GM19025 (cell line): ENCODE data around the gene NR6A1.

Experiments used
- ATAC-seq: cut with Tn5 transposase; IDR thresholded peaks from one replicate; pipeline ENCODE4 v1.9.1; 2021; ENCODE audit warnings: mild to moderate bottlenecking, low read depth, moderate library complexity; ENCODE audit not compliant: unreplicated experiment

NR6A1 gene

GRCh38 chr9:124511426-124511840, 259.7 kb downstream of the NR6A1 start:
- no peak for ATAC-seq

- ATAC-seq, result no peak
These were observed 260.3 kb downstream of the NR6A1 start for GRCh38 chr9:124510650-124511425.

DNA sequence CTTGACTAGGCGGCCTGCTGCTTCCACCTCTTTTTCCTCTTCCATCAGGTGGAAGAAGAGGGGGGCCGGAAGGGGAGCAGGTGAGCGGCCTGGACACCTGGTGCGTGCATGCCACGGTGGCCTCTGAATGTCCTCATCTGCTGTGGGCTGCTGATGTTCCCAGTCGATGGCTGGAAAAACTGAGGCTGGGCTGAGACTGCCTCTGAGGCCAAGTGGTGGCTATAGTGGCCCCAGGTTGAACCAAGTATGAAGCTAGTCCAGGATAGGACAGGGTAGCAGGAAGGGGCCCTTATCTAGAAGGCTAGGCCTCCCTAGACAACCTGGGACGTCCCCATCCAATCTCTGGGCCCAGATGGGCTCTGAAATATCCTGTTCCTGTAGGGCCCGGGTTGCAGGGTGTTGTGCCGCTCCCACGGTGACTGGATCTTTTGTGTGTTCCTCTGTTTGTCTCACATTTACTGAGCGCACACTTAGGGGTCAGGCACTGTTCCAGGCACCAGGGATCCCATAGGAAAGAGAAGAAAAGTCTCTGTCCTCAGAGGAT, 263.2 kb downstream of the NR6A1 start:
- ATAC-seq, result no peak

DNA sequence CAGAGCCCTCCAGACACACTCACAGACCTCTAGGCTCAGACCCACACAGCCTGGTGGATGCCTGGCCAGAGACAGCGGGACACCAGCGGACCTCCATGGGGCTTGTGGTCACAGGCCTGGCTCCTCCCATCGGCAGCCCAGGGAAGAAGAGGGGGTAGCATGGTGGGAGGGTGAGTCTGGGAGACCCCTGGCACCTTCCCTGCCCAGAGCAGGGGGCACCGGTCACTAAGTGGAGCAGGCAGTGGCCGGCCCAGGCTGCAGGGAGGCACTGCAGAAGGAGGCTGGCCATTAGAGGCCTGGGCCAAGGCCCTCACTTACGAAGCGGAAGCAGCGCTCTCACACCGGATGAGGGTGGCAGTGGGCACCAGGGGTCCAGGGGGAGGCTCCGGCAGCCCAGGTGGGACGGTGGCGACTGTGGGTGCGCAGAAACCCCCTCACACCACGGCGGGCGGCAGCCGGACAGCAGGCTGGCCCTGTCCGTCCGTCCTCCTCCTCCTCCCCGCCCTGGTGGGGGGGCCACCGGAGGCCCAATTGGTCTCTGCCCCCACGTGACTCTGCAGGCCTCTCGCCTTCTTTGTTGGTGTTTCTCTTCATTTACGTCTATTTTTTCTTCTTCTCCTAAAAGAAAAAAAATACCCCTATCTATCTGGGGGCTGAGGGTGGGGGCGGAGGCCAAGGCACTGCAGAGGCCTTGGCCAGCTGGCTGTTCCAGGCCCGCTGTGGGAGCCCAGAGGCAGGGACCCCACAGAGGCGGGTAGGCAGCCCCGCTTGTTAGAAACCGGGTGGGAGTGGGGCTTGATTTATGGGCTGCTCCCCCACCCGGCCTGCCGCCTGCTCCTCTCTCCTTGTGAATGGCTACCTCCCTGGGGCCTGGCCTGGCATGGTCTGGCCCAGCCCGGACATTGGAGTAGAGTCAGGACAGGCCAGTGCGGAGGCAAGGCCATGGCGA, 263.9 kb downstream of the NR6A1 start, which contains the start of gene NR5A1:
TSS of gene NR5A1 (minus strand) at position 469 of the 949 bp plus-strand sequence. CDS start 4,004 bp downstream, outside the sequence.
- ATAC-seq, result no peak

- no peak for ATAC-seq
These were observed 264.7 kb downstream of the NR6A1 start for GRCh38 chr9:124506433-124506832.

DNA sequence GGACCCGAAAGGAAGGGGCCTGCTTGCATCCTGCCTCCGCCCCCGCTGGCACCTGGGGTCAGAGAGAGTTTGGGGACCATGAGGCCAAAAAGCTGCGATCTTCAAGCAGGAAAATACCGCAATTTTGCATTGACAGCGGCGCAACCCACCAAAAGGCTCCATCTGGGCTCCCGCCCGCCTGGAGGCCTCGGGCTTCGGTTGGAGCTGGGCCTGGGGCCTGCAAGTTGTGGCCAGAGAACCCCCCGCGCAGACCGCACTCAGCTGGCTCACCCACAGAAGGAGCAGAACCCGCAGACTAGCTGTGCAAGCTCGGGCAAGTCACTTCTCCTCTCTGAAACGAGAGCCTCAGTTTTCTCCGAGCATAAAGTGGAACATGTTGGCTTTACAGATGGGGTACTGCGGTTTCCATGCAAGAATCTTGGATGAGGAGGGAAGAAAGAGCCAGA, 265.2 kb downstream of the NR6A1 start:
- ATAC-seq, result no peak

DNA sequence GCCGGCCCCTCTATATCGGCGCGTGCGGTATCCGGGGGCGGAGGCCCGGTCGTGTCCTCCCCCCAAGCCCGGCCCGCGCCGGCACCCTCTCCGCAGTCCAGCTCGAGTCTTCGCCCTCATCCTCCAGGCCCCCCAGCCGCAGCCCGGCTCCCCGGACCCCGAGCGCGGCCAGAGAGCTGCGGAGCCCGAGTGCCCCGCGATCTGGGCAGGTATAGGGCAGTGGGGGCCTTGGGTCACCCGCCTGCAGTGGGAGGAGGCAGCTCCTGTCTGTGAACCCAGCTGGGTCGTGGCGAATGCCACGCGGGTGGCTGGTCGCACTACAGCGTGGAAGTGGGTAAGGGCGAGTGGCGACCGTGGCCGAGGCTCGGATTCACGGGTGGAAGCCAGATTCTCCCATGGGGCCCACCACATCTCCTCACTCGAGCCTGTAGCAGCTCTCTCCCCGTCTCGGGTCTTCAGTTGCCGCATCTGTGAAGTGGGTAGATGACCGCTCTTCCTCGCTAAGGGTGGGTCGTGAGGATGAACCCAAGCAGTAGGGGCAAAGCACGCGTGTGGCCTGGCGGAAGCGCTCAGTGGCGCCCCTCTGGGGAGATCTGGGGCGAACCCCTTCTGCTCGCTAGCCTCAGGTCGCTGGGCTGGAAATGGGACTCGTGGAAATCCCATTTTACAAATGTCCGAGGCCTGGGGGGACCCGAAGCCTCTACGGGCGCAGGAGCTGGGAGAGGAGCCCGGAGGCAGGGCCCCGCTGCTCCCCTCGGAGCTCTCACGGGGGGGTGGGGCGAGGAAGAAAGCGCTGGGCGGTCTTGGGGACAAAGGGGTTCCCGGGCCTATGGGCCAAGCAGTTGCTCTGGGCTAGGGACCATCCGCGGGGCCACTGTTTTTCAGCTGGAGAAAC, 265.9 kb downstream of the NR6A1 start:
- no peak for ATAC-seq

DNA sequence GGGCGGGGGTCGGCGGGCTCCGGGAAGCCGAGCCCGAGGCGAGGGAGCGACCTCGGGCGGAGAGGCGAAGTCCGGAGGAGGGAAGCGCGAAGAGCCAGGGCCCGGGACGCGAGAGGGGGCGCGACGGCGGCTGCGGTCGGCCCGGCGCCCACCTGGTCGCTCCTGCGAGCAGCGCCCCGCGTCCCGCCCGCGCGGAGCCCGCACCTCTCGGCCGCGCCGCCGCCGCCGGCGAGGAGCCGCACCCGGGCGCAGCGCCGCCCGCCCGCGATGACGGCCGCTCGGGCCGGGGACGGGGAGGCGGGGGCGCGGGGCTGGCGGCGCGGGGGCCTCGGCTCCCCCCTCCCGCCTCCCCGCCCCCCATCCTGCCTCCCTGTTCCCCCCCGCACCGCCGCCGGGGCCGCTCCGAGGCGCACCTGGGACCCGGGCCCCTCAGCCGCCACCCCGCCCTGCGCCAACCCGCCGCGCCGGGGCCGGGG, 266.5 kb downstream of the NR6A1 start:
- ATAC-seq, result no peak

DNA sequence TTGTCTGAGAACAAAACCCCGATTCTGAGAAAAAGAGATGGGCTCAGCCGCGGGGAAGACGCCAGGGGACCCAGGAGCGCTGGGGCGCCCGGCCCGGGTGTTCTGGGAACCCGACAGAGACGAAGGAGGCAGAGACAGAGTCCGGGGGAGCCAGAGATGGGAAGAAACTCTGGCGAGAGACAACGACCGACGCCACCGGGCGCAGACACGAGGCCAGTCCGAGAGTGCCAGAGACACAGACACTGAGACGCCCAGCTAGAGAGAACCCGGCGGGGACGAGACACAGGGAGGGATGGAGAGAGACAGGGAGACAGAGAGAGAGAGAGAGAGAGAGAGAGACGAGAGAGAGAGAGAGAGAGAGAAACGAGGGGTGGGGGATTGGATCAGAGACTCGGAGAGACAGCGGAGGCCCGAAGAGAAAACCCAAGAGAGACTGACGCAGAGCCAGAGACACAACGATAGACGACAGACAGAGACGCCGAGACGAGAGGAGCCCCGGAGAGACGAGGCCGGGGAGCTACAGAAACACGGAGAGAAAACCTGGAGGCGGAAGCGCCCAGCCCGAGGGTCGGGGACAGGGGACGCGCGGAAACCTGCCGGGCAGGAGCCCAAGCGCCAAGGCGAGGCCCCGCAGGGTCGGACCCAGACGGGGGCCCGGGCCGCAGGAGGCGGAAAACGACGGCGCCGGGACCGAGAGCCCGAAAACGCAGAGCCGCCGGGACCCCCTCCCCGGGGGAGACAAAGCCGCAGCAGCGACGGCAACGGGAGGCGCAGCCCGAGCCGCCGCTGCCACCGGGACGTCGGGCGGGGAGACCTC, 267.2 kb downstream of the NR6A1 start:
- no peak for ATAC-seq

- ATAC-seq, result no peak
These were observed 268.1 kb downstream of the NR6A1 start for GRCh38 chr9:124502711-124503702.

DNA sequence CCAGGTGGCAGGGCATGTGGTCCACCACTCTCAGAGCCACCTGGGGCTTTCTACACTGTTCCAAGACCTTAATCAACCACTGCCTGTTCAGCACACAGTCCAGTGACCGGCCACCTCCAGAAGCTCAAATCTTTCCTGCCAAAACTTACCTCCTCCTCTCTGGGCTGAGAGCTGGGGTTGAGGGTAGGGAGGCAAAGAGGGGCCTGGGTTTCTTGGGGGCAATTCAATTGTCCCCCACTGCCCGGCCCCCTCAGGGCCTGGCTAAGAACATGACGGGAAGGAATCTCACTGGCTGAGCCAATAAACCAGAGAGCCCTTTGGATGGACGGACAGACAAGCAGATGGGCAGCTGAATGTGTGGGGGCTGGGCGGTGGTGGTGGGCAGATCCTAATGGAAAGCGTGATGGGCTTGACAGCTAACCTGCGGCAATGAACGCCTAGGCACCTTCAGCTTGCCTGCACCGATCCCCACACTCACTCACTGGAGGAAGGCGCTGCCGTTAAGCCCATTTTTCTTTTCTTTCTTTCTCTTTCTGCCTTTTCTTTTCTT, 269.3 kb downstream of the NR6A1 start:
- ATAC-seq, result no peak

DNA sequence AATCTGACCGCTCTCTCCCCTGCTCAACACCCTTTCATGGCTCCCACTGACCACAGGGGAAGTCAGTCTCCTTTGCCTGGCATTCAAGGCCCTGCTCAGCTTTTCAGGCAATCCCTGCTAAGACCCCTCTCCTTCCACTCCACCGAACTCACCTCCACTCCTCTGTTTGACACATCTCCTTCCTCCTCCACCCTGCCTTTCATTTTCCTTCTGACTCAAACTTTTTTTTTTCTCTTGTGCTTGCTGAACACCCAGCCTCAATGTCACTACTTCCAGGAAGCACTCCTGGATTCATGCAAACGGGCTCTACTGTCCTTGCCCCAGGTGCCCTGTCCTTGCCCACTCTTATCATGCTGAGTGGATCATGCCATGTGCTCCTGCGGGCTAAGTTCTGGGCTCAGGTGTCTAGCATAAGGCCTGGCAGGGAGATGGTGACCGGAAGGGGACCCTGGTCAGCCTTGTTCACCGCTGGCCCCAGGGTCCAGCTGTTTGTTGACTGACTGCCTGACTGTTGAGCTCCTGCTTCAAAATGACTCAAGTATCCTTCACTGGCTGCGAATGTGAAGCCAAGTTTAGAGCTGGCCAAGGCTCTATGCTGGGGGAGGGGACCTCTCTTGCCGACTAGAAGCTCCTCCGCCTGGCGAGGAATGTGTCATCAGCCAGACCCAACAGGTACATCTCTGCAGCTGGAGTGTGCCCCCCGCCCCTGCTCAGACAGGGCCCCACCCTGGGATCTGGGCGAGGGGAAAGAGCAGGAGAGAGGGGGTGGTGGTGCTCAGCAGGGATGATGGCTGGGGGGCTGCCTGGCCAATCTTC, 270.1 kb downstream of the NR6A1 start:
- ATAC-seq, result no peak

- no peak for ATAC-seq
These were observed 270.9 kb downstream of the NR6A1 start for GRCh38 chr9:124500028-124500795.

DNA sequence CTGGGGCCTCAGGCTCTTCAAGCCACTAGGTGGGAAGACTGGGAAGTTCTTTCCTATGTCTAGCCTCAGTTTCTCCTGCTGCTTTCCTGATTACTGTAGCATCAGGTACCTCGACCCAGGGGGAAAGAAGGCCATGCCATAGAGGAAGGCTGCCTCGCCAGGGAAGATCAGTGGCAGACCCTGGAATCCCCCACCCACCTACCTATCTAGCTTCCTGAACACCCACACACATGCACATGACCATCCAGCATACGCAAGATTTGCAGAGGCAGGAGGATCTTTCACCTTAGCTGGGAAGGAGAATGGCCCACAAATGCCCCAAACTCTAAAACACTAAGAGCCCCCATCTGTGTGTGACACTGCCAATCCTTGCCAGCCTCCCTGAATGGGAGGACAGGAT, 271.9 kb downstream of the NR6A1 start:
- ATAC-seq, result no peak

DNA sequence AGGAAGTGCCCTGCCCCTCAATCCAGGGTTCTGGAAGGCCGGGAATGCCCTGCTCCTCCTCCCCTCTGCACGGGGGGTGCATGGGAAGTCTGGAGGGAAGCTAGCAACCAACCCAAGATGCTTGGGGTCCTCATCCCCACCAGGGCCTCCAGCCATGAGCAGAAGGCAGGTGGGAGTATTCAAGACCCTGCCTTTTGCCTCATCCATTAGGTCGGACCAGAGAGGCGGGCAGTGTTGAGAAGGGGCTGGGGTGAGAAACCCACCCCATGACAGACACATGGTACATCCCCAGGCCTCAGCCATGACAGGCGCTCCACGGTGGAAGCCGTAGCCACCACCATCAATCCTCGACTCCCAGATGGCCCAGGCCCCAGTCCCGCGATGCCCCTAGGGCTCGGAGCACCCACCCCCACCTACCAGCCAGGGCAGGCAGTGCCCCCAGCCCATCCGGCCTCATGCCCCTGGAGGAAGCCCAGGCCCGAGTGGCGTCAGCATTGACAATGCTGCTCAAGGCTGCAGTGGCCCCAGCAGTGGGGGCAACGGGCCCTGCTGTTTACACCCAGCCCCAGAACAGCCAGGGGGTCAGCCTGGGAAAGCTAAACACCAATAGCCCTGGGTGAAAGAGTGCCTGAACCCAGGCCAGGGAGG, 272.5 kb downstream of the NR6A1 start:
- no peak for ATAC-seq

- ATAC-seq, result no peak
These were observed 273.1 kb downstream of the NR6A1 start for GRCh38 chr9:124498040-124498439.
